A673 (cell line): Measurements from ENCODE around the gene EHD3.

Experiments
- CTCF ChIP-seq: fragments of 300-800, 200-600 bp; sonication (generic); conservative IDR thresholded peaks from 2 replicates; pipeline ENCODE4 v1.5.1; 2017; ENCODE audit warnings: low read depth, mild to moderate bottlenecking, antibody characterized with exemption, low read length, moderate library complexity, mixed read lengths
- EZH2 ChIP-seq: fragments of 200-600 bp; sonication (generic); IDR thresholded peaks from 2 replicates; pipeline ENCODE4 v1.6.1; 2017; ENCODE audit warnings: borderline replicate concordance, low read depth, mild to moderate bottlenecking, mixed read lengths, antibody characterized with exemption, low read length; ENCODE audit not compliant: poor library complexity, severe bottlenecking

GRCh38 chr2:31233741-31234682 is at the start of gene EHD3:
- TF ChIP-seq EZH2 (no peak), CTCF (peak; percentile 60)
